HG03025 (cell line): ENCODE results near the gene KLF13.

ENCODE experiments used
- ATAC-seq: cut with Tn5 transposase; IDR thresholded peaks from one replicate; pipeline ENCODE4 v1.9.1; 2021; ENCODE audit warnings: mild to moderate bottlenecking, moderate library complexity; ENCODE audit not compliant: unreplicated experiment, low FRiP score

Gene KLF13

GRCh38 chr15:31397851-31398661, 71.4 kb downstream of the KLF13 start:
- ATAC-seq = no peak

GRCh38 chr15:31398677-31399301, 72.2 kb downstream of the KLF13 start:
- ATAC-seq = no peak

GRCh38 chr15:31399544-31400171, 73.0 kb downstream of the KLF13 start:
- ATAC-seq = no peak

GRCh38 chr15:31400222-31400927, 73.7 kb downstream of the KLF13 start:
- no peak for ATAC-seq

GRCh38 chr15:31401282-31401681, 74.6 kb downstream of the KLF13 start:
- no peak for ATAC-seq

- ATAC-seq = no peak
Measured at GRCh38 chr15:31402003-31402402, 75.4 kb downstream of the KLF13 start.

- ATAC-seq = no peak
Measured at GRCh38 chr15:31402511-31403056, 75.9 kb downstream of the KLF13 start.

- no peak for ATAC-seq
Measured at GRCh38 chr15:31403096-31403495, 76.5 kb downstream of the KLF13 start.

GRCh38 chr15:31403606-31404005, 77.0 kb downstream of the KLF13 start:
- ATAC-seq = no peak

- ATAC-seq = no peak
Measured at GRCh38 chr15:31404345-31404744, 77.7 kb downstream of the KLF13 start.

GRCh38 chr15:31405200-31405920, 78.7 kb downstream of the KLF13 start:
- ATAC-seq = no peak

- no peak for ATAC-seq
Measured at GRCh38 chr15:31407376-31407775, 80.7 kb downstream of the KLF13 start.

GRCh38 chr15:31407851-31408250, 81.2 kb downstream of the KLF13 start:
- ATAC-seq = no peak

- ATAC-seq = no peak
Measured at GRCh38 chr15:31408724-31409123, 82.1 kb downstream of the KLF13 start.

GRCh38 chr15:31409171-31409570, 82.5 kb downstream of the KLF13 start:
- no peak for ATAC-seq

GRCh38 chr15:31412824-31413223, 86.2 kb downstream of the KLF13 start:
- ATAC-seq = no peak

GRCh38 chr15:31415201-31415600, 88.6 kb downstream of the KLF13 start:
- ATAC-seq = no peak

- ATAC-seq = no peak
Measured at GRCh38 chr15:31419820-31420219, 93.2 kb downstream of the KLF13 start.

- no peak for ATAC-seq
Measured at GRCh38 chr15:31427411-31427810, 100.8 kb downstream of the KLF13 start.
